GM10248 (cell line): Measurements from ENCODE around the gene PPA2.

Experiments used
- CTCF ChIA-PET: fragments of 300-600 bp; sonication (Branson Sonifier 250); formaldehyde crosslinking; extraction: SDS; loops from one replicate; lab custom pipeline; 2021; ENCODE audit warnings: antibody characterized with exemption; lab: Yijun Ruan, JAX
- POLR2A ChIA-PET: fragments of 350-650 bp; sonication (Branson Sonifier 250); formaldehyde crosslinking; extraction: SDS; loops from one replicate; lab custom pipeline; 2020; ENCODE audit warnings: antibody characterized with exemption; lab: Yijun Ruan, JAX
- DNase-seq: peaks from one replicate; pipeline ENCODE4 v3.0.0; 2012; ENCODE audit errors: extremely low spot score
- CTCF ChIP-seq: IDR thresholded peaks from 2 replicates; pipeline ENCODE4 v1.5.1; 2012; ENCODE audit warnings: mild to moderate bottlenecking, low read depth; ENCODE audit errors: extremely low read depth, missing control alignments, control extremely low read depth

PPA2 gene

GRCh38 chr4:105455182-105455581 lies 18.7 kb downstream of the PPA2 start:
- ChIA-PET POLR2A (no interaction called here), CTCF (interaction anchor here (2.2 to 2.8 kb wide), 3 partner anchors 10 to 18 kb away, joined by 6 to 12 read pairs (median 7); partner anchors contain the start of gene PPA2)
- no peak for DNase-seq
- TF ChIP-seq CTCF = no peak

GRCh38 chr4:105453550-105454205 lies 20.2 kb downstream of the PPA2 start:
- DNase-seq = peak; percentile 49
- TF ChIP-seq CTCF = no peak
- ChIA-PET POLR2A (interaction anchor here (0.7 kb wide), 1 partner anchor 20 kb away, joined by 4 read pairs; the partner anchor contains the start of gene PPA2), CTCF (interaction anchor here (0.8 to 2.8 kb wide), 6 partner anchors 11 to 396 kb away, joined by 3 to 12 read pairs (median 4); partner anchors contain the start of gene PPA2)

- ChIA-PET CTCF (interaction anchor here (1.0 to 2.8 kb wide), 3 partner anchors 9 to 311 kb away, joined by 4 to 8 read pairs (median 5); no protein-coding TSS in a partner anchor), POLR2A (no interaction called here)
- TF ChIP-seq CTCF = no peak
- DNase-seq = no peak
These were observed 22.5 kb downstream of the PPA2 start for GRCh38 chr4:105451346-105451745.

- no peak for DNase-seq
- ChIA-PET CTCF (interaction anchor here (1.2 to 3.0 kb wide), 2 partner anchors 11 to 13 kb away, joined by 3 to 8 read pairs; no protein-coding TSS in a partner anchor), POLR2A (no interaction called here)
- no peak for TF ChIP-seq CTCF
These were observed 33.0 kb downstream of the PPA2 start for GRCh38 chr4:105440890-105441289.

GRCh38 chr4:105437637-105438036 lies 36.2 kb downstream of the PPA2 start:
- CTCF ChIA-PET = no interaction called here
- TF ChIP-seq CTCF = no peak
- no peak for DNase-seq
- POLR2A ChIA-PET = no interaction called here

- DNase-seq = no peak
- POLR2A ChIA-PET = no interaction called here
- CTCF ChIA-PET = no interaction called here
These were observed 37.4 kb downstream of the PPA2 start for GRCh38 chr4:105436414-105436813.

More at GRCh38 chr4:105436414-105436813, 37.4 kb downstream of the PPA2 start:
- no peak for TF ChIP-seq CTCF
